Measurements from ENCODE around the gene EIF2B1.
"Not testable (repeated sequence)": the region's sequence is repeated elsewhere in the genome, so short reads cannot be mapped to it uniquely, and the experiment has no call there.

Gene EIF2B1

GRCh38 chr12:123617580-123617979 is 15.9 kb downstream of the EIF2B1 start:
- no peak for DNase-seq

- DNase-seq, result no peak
These were observed 16.3 kb downstream of the EIF2B1 start for GRCh38 chr12:123617144-123617543.

GRCh38 chr12:123614531-123614930 is 19.0 kb downstream of the EIF2B1 start:
- DNase-seq, result peak in 1 of 4 experiments; percentile 20

- no peak for DNase-seq
These were observed 19.4 kb downstream of the EIF2B1 start for GRCh38 chr12:123614110-123614509.

GRCh38 chr12:123608182-123608581 is 25.3 kb downstream of the EIF2B1 start:
- DNase-seq, result no peak

- DNase-seq, result no peak
These were observed 25.7 kb downstream of the EIF2B1 start for GRCh38 chr12:123607756-123608155.

- DNase-seq, result not testable (repeated sequence)
These were observed 30.0 kb downstream of the EIF2B1 start for GRCh38 chr12:123603495-123603894.

- DNase-seq, result peak; percentile 17 to 67 (median 50)
These were observed 30.8 kb downstream of the EIF2B1 start for GRCh38 chr12:123602651-123603195.

GRCh38 chr12:123601602-123602489 is 31.6 kb downstream of the EIF2B1 start, which contains the start of gene DDX55:
Gene DDX55 (plus strand): TSS chr12:123602099. CDS start chr12:123602149, 50 bp downstream.
- DNase-seq, result peak; percentile 93 to 96 (median 95)

GRCh38 chr12:123599721-123600120 is 33.8 kb downstream of the EIF2B1 start:
- DNase-seq, result no peak

- no peak for DNase-seq
These were observed 34.2 kb downstream of the EIF2B1 start for GRCh38 chr12:123599310-123599709.

GRCh38 chr12:123598522-123598921 is 35.0 kb downstream of the EIF2B1 start:
- DNase-seq, result no peak

GRCh38 chr12:123597100-123597499 is 36.4 kb downstream of the EIF2B1 start:
- DNase-seq, result no peak

- no peak for DNase-seq
These were observed 37.8 kb downstream of the EIF2B1 start for GRCh38 chr12:123595729-123596128.

- DNase-seq, result no peak
These were observed 41.6 kb downstream of the EIF2B1 start for GRCh38 chr12:123591702-123592481.

- no peak for DNase-seq
These were observed 52.7 kb downstream of the EIF2B1 start for GRCh38 chr12:123580772-123581171.

- DNase-seq, result not testable (repeated sequence)
These were observed 54.7 kb downstream of the EIF2B1 start for GRCh38 chr12:123578829-123579228.

- DNase-seq, result no peak
These were observed 55.2 kb downstream of the EIF2B1 start for GRCh38 chr12:123578243-123578642.

GRCh38 chr12:123576611-123577010 is 56.9 kb downstream of the EIF2B1 start:
- no peak for DNase-seq

- DNase-seq, result no peak
These were observed 59.6 kb downstream of the EIF2B1 start for GRCh38 chr12:123573870-123574269.

GRCh38 chr12:123572391-123572790 is 61.1 kb downstream of the EIF2B1 start:
- DNase-seq, result no peak

GRCh38 chr12:123571343-123571813 is 62.1 kb downstream of the EIF2B1 start:
- peak in 2 of 4 experiments; percentile 4 to 17 for DNase-seq
